A549 (cell line): ENCODE measurements around the gene GPATCH3.

ENCODE experiments used
- CTCF ChIP-seq: fragments of >200 bp; sonication (Bioruptor Twin); formaldehyde crosslinking; IDR thresholded peaks from 3 replicates; pipeline ENCODE4 v1.5.1; 2016
- HOXB5 ChIP-seq: fragments of 250-450 bp; sonication (Bioruptor Pico); IDR thresholded peaks from 2 replicates; pipeline ENCODE4 v1.5.0; 2020; ENCODE audit warnings: mild to moderate bottlenecking, moderate library complexity
- KDM1A ChIP-seq: fragments of 200-600 bp; sonication (generic); IDR thresholded peaks from 2 replicates; pipeline ENCODE4 v1.6.1; 2016; ENCODE audit warnings: low read depth, mild to moderate bottlenecking
- MYC ChIP-seq: IDR thresholded peaks from 2 replicates; pipeline ENCODE4 v1.6.1; 2012; ENCODE audit warnings: mild to moderate bottlenecking, inconsistent platforms, low read length, improper control_type of control experiment, borderline replicate concordance
- POLR2A ChIP-seq: IDR thresholded peaks from 2 replicates; pipeline ENCODE4 v1.6.1; 2012; ENCODE audit warnings: mild to moderate bottlenecking, low read length
- TF ChIP-seq, protein P1 (sequence below): fragments of 450-650 bp; IDR thresholded peaks from 2 replicates; pipeline ENCODE4 v1.6.1; 2014; ENCODE audit warnings: antibody characterized with exemption

- TF ChIP-seq HOXB5 (CRISPR knock-in tag) (no peak), CTCF (no peak), POLR2A (peak; percentile 81), MYC (no peak), KDM1A (no peak)
- TF ChIP-seq, protein P1, sequence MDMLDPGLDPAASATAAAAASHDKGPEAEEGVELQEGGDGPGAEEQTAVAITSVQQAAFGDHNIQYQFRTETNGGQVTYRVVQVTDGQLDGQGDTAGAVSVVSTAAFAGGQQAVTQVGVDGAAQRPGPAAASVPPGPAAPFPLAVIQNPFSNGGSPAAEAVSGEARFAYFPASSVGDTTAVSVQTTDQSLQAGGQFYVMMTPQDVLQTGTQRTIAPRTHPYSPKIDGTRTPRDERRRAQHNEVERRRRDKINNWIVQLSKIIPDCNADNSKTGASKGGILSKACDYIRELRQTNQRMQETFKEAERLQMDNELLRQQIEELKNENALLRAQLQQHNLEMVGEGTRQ = peak; percentile 80
Observed at GRCh38 chr1:26900001-26900814, at the start of gene GPATCH3.
